ENCODE measurements around the gene WBP1L.
"Not testable (repeated sequence)": the region's sequence is repeated elsewhere in the genome, so short reads cannot be mapped to it uniquely, and the experiment has no call there.

Gene WBP1L

DNA sequence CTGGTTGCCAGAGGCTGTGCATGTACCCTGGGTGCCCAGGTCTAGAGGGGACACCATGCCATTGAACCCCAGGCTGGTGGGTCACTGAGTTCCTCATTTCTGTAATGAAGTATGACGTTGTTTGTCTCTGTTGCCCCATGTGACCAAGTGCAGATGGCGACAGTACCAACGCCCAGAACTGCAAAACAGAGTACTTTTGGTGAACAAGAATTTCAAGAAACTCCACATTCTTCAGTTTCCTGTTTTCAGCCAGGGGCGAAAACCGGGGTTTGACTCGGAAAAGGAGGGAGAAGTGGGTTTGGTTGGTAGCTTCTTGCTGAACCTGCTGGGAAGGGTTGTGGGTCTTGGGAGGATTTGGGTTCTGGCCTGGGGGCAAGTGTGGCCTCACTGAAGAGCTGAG is 75.3 kb downstream of the WBP1L start:
- no peak for DNase-seq

DNA sequence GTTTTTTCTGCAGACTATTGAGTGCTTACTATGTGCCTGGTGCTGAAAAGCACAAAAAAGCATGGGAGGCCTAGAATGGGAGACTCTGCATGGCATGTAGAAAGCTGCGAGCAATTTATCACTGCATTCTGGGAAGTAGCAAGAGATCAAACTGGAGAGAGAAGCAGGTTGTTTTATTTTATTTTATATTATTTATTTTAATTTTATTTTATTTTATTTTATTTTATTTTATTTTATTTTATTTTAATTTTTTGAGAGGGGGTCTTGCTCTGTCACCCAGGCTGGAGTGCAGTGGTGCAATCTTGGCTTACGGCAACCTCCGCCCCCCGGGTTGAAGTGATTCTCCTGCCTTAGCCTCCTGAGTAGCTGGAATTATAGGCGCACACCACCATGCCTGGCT is 76.3 kb downstream of the WBP1L start:
- in situ Hi-C loops (cut with HindIII; ENCODE audit: low pct_ligation_motif_present, low pct_unique_long_range_greater_than_20kb, low sequenced_read_pairs): not testable (repeated sequence)

More for the DNA sequence above, 75.3 kb downstream of the WBP1L start:
- in situ Hi-C loops (cut with HindIII; ENCODE audit: low pct_ligation_motif_present, low pct_unique_long_range_greater_than_20kb, low sequenced_read_pairs): no loop called here

DNA sequence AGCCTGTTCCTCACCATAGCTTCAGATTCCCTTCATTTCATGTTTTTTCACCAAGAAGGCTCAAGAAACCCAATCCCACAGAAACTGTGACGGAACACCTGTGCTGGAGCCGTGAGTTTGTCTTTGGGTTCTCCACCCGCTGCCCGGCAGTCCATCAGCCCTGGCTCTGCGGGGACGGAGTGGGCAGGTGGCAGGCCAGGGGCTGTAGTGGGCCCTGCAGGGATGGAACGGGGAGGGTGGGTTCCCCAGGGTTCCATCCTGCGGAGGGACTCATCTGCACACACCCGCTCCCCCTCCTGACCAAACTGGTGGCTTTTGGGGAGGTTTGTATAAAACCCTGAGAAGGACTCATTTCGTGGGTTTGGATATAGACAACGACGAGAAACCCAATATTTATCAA is 78.5 kb downstream of the WBP1L start:
- no peak for DNase-seq
- in situ Hi-C loops (cut with HindIII; ENCODE audit: low pct_ligation_motif_present, low pct_unique_long_range_greater_than_20kb, low sequenced_read_pairs): no loop called here

More for the DNA sequence above, 76.3 kb downstream of the WBP1L start:
- not testable (repeated sequence) for DNase-seq

DNA sequence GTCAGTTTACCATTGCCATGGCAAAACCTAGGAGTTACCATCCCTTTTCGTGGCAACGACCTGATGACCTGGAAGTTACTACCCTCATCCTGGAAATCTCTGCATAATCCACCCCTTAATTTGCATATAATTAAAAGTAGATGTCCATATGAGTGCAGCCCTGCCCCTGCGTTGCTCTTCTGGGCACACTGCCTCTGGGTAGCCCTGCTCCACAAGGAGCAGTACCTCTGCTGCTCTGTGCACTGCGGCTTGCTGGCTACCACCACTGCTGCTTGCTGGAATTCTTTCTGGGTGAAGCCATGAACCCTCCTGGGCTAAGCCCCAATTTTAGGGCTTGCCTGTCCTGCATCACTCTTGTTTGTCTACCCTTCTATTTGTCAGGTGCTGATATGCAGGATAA is 80.9 kb downstream of the WBP1L start:
- no peak for DNase-seq

DNA sequence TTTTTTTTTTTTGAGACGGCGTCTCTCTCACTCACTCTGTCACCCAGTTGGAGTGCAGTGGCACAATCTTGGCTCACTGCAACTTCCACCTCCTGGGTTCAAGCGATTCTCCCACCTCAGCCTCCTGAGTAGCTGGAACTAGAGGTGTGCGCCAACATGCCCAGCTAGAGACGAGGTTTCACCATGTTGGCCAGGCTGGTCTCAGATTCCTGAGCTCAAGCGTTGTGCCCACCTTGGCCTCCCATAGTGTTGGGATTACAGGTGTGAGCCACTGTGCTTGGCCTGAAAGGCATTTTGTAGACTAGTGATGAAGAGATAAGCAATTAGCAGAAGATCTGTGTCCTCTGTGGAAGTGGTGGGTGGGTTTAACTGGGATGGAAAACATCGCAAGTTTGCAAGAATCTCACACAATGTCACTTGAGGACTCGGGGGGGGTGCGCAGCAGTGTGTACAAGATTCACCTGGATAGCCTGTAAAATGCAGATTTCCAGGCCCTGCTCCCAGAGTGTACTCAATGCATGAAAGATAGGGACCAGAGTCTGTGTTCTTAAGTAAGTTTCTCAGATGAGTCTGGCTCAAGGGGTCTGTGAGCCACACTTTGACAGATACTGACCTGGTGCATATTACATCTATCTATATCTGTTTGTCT is 82.5 kb downstream of the WBP1L start:
- no peak for DNase-seq
- in situ Hi-C loops (cut with HindIII; ENCODE audit: low pct_ligation_motif_present, low pct_unique_long_range_greater_than_20kb, low sequenced_read_pairs): no loop called here

More for the DNA sequence above, 80.9 kb downstream of the WBP1L start:
- in situ Hi-C loops (cut with HindIII; ENCODE audit: low pct_ligation_motif_present, low pct_unique_long_range_greater_than_20kb, low sequenced_read_pairs): no loop called here

DNA sequence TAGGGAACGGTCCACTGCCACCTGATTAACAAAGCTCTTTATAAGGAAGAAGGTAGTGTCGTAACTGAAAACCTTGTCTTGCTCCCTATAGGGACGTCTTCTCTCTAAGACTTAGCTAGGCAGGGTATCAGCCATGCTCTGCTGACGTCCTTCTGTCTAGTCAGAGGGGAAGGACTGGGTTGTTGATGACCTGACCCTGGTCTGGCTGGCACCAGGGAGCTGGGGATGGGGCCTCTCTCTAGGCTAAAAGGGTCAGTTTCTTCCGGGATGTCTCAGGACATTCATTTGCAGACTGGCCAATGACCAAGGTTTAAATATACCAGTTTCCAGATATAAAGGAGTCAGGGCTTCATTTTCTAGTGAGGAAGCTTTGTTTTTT is 83.8 kb downstream of the WBP1L start:
- no peak for DNase-seq
- in situ Hi-C loops (cut with HindIII; ENCODE audit: low pct_ligation_motif_present, low pct_unique_long_range_greater_than_20kb, low sequenced_read_pairs): no loop called here

DNA sequence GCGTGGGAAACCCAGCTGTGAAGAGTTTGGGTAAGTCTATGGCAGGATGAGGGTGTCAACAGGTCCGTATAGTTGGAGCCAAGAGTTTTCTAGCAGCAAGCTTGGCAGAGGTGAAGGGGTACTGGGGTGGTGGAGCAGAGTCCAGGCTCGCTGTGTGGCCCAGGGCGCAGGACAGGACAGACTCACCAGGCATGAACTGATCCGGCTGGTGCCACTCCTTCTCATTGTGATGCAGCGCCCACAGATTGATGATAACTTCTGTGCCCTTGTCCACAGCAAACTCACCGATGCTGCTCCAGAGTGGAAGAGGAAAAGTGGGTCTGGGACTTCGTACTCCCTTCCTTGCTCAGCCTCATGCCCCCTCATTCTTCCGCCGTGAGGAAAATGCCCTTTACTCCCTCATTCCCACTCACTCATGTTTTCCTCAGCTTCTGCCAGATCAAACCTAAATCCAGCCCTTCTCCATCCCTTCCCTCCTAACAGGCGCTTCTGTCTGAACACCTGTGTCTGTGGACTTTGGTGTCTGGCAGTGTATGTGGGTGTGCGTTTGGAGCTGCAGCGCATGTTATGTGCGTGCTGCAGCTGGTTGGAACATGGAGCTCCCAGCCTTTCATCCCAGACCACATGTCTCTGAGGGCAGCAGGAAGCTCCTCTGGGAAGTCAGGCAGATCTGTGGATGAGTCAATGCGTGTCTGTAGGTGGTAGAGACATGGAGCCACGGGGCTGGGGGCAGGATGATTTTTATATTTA is 87.7 kb downstream of the WBP1L start:
- DNase-seq: no peak
- in situ Hi-C loops (cut with HindIII; ENCODE audit: low pct_ligation_motif_present, low pct_unique_long_range_greater_than_20kb, low sequenced_read_pairs): no loop called here

DNA sequence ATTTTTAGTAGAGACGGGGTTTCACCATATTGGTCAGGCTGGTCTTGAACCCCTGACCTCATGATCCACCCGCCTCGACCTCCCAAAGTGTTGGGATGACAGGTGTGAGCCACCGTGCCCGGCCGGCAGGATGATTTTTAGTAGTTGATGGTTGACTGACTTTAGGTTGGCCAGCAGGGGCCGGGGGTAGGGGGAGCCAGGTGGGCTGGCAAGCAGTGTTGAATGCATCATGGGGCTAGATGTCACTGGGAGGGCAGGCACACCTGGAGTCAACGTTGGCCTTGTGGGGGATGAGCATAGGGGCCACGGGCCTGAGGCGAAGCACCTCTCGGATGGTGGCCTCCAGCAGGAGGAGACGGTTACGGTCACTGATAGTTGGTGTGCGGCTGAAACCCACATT is 88.5 kb downstream of the WBP1L start:
- in situ Hi-C loops (cut with HindIII; ENCODE audit: low pct_ligation_motif_present, low pct_unique_long_range_greater_than_20kb, low sequenced_read_pairs): no loop called here
- DNase-seq: no peak

DNA sequence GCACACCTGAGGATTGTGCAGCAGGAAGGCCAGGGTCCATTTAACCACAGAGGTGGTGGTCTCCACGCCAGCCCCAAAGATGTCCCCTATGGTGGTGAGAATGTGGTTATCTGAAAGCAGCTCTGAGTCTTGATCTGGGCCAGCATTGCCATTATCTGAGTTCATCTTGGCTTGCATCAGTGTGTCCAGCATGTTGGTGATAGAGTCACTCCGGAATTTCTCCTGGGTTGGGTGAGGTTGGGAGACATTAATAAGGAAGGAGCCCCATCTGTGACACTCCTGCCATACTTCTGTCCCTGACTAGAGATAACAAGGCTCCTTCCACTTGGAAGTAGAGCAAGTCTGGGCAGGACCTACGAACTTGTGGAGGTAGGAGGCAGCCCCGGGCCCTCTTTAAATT is 89.2 kb downstream of the WBP1L start:
- in situ Hi-C loops (cut with HindIII; ENCODE audit: low pct_ligation_motif_present, low pct_unique_long_range_greater_than_20kb, low sequenced_read_pairs): no loop called here
- DNase-seq: no peak

DNA sequence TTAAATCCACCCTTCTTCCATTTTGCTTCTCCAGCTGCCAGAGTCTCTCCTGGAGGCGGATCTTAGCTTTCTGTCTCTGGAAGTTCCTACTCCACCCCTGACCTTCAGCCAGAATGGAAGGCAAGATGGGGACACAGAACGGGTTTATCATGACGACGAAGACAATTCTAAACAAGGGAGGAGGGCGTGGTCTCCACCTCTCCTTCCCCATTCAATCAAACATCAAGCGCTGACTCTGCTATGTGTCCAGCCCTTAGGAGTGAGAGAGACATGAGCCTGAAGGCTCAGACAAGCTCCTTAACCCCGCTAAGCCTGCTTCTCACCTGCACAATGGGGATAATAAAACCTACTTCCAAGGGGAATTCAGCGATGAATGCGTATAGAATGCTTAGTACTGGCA is 90.4 kb downstream of the WBP1L start:
- no peak for DNase-seq
- in situ Hi-C loops (cut with HindIII; ENCODE audit: low pct_ligation_motif_present, low pct_unique_long_range_greater_than_20kb, low sequenced_read_pairs): no loop called here

DNA sequence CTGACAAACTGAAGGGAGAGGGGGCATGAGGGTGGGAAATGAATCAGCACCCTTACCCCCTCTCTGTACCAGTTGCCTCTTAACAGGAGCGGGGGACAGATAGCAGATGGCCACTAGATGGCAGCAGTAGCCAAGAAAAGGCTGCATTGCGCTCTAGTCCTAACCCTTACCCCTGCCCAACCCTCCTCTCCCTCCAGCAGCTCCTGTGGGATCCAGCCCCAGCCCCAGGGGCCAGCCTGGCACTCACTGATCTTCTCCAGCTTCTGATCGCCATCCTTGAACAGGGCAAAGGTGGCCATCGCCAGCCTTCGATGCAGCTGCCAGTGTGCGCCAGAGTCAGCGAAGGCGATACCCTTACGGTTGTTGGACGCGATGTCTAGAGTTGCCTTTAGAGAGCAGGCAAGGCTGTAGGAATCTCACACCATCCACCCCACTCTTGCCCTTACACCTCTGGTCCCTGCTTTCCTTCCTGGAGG is 91.3 kb downstream of the WBP1L start:
- in situ Hi-C loops (cut with HindIII; ENCODE audit: low pct_ligation_motif_present, low pct_unique_long_range_greater_than_20kb, low sequenced_read_pairs): no loop called here
- DNase-seq: peak; percentile 76

DNA sequence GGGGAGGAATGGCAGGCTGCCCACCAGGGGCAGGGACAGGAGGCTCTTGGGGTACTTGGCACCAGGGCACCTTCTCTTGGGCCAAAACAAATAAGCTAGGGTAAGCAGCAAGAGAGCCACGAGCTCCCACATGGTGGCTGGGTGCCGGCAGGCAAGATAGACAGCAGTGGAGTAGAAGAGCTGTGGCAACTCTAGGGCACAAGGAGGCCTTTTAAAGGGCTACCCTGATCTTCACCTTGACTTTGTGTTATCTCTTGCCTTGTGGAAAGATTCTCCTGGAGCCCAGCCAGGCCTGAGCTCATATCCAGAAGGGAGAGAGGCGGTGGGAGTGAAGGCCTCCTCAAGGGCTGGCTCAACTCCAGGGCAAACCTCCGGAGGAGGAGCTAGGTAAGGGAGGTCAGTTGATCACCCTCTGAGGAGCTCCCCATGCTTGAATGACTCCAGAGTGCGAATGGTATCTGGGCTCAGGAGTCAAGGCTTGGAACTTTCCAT is 93.5 kb downstream of the WBP1L start, which contains the start of gene CYP17A1:
CYP17A1 (minus strand) TSS at position 184 of the 492 bp plus-strand sequence; CDS start at position 132, 52 bp downstream.
- peak; percentile 60 for DNase-seq
- in situ Hi-C loops (cut with HindIII; ENCODE audit: low pct_ligation_motif_present, low pct_unique_long_range_greater_than_20kb, low sequenced_read_pairs): no loop called here

DNA sequence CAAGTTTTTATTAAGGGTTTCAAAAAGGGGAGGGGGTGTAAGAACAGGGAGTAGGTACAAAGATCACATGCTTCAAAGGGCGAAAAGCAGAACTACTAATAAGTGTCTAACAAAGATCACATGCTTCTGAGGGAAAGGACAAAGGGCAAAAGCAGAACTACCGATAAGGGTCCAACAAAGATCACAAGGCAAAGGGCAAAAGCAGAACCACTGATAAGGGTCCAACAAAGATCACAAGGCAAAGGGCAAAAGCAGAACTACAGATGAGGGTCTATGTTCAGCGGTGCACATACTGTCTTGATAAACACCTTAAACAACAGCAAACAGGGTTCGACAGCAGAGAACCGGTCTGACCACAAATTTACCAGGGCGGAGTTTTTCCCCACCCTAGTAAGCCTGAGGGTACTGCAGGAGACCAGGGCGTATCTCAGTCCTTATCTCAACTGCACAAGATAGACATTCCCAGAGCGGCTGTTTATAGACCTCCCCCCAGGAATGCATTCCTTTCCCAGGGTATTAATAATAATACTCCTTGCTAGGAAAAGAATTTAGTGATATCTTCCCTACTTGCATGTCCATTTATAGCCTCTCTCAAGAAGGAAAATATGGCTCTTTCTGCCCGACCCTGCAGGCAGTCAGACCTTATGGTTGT is 94.7 kb downstream of the WBP1L start:
- in situ Hi-C loops (cut with HindIII; ENCODE audit: low pct_ligation_motif_present, low pct_unique_long_range_greater_than_20kb, low sequenced_read_pairs); DNase-seq: not testable (repeated sequence)

DNA sequence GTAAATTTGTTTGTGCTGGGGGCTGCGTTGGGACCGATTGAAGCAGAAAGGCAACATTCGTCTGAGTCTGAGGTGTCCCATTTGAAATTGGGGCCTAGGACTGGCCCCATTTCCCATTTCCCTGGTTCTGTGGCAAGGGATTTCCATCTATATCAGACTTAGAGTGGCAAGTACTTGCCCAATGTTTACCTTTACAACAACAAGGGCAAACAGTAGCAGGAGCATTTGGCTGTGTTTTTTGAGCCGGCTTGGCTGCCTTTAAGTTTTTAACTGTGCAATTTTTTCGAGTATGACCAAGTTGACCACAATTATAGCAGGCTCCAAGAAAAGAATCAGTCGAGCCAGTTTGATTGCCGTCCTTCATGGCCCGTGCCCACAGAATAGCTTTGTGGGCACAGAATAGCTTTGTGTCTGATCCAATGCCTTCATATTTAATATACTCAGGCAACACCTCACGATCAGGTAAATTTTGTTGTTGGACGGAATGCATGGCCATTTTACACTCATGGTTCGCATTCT is 98.1 kb downstream of the WBP1L start:
- in situ Hi-C loops (cut with HindIII; ENCODE audit: low pct_ligation_motif_present, low pct_unique_long_range_greater_than_20kb, low sequenced_read_pairs): no loop called here
- no peak for DNase-seq

DNA sequence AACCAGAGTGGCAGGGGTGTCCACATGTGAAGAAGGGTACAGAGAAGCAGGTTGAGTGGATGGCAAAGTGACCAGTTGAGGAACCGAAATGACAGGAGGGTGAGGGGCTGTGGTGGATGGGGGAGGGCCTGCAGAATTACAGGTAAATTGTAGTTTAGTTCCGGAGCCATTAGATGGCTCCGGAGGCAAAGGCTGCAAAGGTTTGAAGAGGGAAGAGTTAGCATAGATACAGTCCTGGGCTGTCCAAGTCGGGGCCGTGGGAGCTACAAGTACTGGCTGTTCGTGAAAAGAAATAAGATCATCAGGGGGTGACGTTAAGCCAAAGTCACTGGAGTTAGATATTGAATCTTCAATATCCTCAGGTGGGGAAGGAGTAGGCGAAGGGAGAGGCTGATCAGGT is 99.4 kb downstream of the WBP1L start:
- DNase-seq: peak; percentile 20
- in situ Hi-C loops (cut with HindIII; ENCODE audit: low pct_ligation_motif_present, low pct_unique_long_range_greater_than_20kb, low sequenced_read_pairs): not testable (repeated sequence)

DNA sequence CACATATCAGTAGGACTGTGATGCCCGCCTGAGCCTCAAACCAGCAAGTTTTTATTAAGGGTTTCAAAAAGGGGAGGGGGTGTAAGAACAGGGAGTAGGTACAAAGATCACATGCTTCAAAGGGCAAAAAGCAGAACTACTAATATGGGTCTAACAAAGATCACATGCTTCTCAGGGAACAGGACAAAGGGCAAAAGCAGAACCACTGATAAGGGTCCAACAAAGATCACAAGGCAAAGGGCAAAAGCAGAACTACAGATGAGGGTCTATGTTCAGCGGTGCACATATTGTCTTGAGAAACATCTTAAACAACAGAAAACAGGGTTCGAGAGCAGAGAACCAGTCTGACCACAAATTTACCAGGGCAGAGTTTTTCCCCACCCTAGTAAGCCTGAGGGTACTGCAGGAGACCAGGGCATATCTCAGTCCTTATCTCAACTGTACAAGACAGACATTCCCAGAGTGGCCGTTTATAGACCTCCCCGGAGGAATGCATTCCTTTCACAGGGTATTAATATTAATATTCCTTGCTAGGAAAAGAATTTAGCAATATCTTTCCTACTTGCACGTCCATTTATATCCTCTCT is 100.5 kb downstream of the WBP1L start:
- in situ Hi-C loops (cut with HindIII; ENCODE audit: low pct_ligation_motif_present, low pct_unique_long_range_greater_than_20kb, low sequenced_read_pairs); DNase-seq: not testable (repeated sequence)

DNA sequence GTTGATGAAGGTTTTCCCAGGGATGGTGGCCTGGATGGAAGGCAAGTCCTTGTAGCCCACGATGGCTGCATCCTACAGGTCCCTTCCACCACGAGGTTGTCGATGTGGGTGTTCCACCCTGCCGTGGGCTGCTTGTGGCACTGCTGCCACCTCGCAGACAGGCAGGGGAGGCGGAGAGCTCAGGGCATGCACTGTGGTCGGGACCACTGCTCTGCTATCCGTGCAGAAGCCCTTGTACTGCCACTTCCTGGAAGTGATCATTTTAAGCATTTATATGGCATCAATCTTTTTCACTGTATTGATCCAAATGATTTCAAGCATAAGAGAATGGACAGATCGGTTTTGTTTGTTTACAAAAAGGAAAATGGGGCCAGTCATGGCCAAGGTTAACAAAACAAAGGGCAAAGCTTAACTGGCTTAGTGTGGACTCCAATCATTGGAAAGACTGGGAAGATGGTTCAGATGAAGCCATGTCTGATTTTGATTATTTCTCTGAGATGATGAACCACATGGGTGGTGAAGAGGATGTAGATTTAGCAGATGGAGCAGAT is 101.7 kb downstream of the WBP1L start:
- in situ Hi-C loops (cut with HindIII; ENCODE audit: low pct_ligation_motif_present, low pct_unique_long_range_greater_than_20kb, low sequenced_read_pairs): no loop called here

DNA sequence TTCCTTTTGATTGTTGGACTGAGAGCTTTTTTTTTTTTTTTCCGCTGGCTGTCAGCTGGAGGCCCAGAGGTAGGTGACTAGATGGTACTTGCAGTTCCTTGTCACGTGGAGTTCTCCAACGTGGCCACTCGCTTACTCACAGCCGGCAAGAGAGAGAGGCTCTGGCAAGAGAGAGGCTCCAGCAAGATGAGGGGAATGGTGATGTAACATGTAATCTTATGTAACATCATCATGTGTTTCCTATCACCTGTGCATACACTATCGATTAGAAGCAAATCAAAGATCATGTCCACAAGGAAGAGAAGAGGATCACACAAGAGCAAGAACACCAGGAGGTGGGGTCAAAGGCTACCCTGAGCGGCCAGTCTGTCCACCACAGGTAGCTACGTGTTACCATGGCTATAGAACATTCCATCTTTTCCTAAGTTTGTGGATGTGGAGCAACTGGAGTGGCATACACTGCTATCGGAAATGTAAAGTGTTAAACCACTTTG is 106.3 kb downstream of the WBP1L start:
- DNase-seq: no peak
- in situ Hi-C loops (cut with HindIII; ENCODE audit: low pct_ligation_motif_present, low pct_unique_long_range_greater_than_20kb, low sequenced_read_pairs): no loop called here

More for the DNA sequence above, 101.7 kb downstream of the WBP1L start:
- DNase-seq: no peak

All from ACHN (cell line).